Endothelial cell of umbilical vein (primary cell): ENCODE measurements around the gene LOXL3. TPM values are rescaled to one million over a fixed set of nuclear protein-coding genes. Genes with fewer than 3 reads are reported as not detected.

Experiments used
- BruUV-seq: library from RNA; stranded (reverse); fragments of 400-500 nt; replicated peaks from 2 replicates; lab custom pipeline; 2021; lab: Mats Ljungman, UMichigan
- CTCF ChIA-PET: fragments of 300-600, 350-600 bp; sonication (Branson Sonifier 250); formaldehyde crosslinking; loops from one replicate; lab custom pipeline; 2021; ENCODE audit warnings: antibody characterized with exemption, inconsistent platforms; lab: Charles Lee
- POLR2A ChIA-PET: fragments of 300-600, 350-600 bp; sonication (Branson Sonifier 250); formaldehyde crosslinking; loops from one replicate; lab custom pipeline; 2021; ENCODE audit warnings: antibody characterized with exemption, inconsistent platforms; lab: Charles Lee
- DNase-seq: peaks from one replicate; pipeline ENCODE4 v3.0.0-alpha.2; 2011; ENCODE audit warnings: low read depth, low spot score
- FAIRE-seq: peaks from 2 replicates; lab custom pipeline; 2011; peaks lifted over from hg19 to GRCh38; lab: Jason Lieb, UNC
- H2AFZ ChIP-seq: 2 replicates; pipeline ENCODE4 v1.6.0; 2012; ENCODE audit warnings: low read depth, low read length, control low read depth, inconsistent platforms
- H3K27ac ChIP-seq: 2 replicates; pipeline ENCODE4 v1.5.1; 2011; ENCODE audit warnings: low read depth, mild to moderate bottlenecking, control low read depth, low read length, moderate library complexity; ENCODE audit not compliant: insufficient read depth
- H3K27me3 ChIP-seq, 2 experiments: 2 replicates each; pipeline versions ENCODE4 v1.6.0 to v1.6.1; 2011; ENCODE audit warnings: low read length in 2 of 2, mixed read lengths in 1 of 2; ENCODE audit not compliant: control insufficient read depth in 2 of 2, insufficient read depth in 2 of 2
- H3K36me3 ChIP-seq, 2 experiments: 2 replicates in 1 of 2; 3 replicates in 1 of 2; pipeline ENCODE4 v1.5.1; 2011; ENCODE audit warnings: low read length in 2 of 2, mild to moderate bottlenecking in 1 of 2, moderate library complexity in 1 of 2; ENCODE audit not compliant: control insufficient read depth in 2 of 2, insufficient read depth in 2 of 2; ENCODE audit errors: extremely low read depth in 1 of 2
- H3K4me1 ChIP-seq: 3 replicates; pipeline ENCODE4 v1.5.1; 2011; ENCODE audit warnings: mild to moderate bottlenecking, low read length; ENCODE audit not compliant: control insufficient read depth, insufficient read depth; ENCODE audit errors: extremely low read depth
- H3K4me2 ChIP-seq: 2 replicates; pipeline ENCODE4 v1.6.1; 2011; ENCODE audit warnings: low read length, control low read depth, mixed read lengths; ENCODE audit not compliant: insufficient read depth
- H3K4me3 ChIP-seq, 3 experiments: fragments of 200-600 bp in 1 of 3; sonication (generic), shearing (Covaris generic) in 1 of 3; replicated peaks in 1 of 3; 2 replicates each; pipeline ENCODE4 v1.5.1; 2011 to 2016; ENCODE audit warnings: control low read depth in 3 of 3, low read length in 3 of 3, mild to moderate bottlenecking in 2 of 3, inconsistent platforms in 1 of 3, low read depth in 1 of 3, moderate library complexity in 1 of 3; ENCODE audit not compliant: insufficient read depth in 1 of 3
- H3K79me2 ChIP-seq: 2 replicates; pipeline ENCODE4 v1.6.0; 2012; ENCODE audit warnings: low read length, inconsistent platforms; ENCODE audit not compliant: control insufficient read depth, insufficient read depth
- H3K9ac ChIP-seq: replicated peaks from 2 replicates; pipeline ENCODE3; 2011; ENCODE audit warnings: low read length, control low read depth; ENCODE audit not compliant: insufficient read depth; ENCODE audit errors: extremely low read depth
- H3K9me1 ChIP-seq: replicated peaks from 3 replicates; pipeline ENCODE4 v1.6.0; 2011; ENCODE audit warnings: mild to moderate bottlenecking, low read length; ENCODE audit not compliant: control insufficient read depth, insufficient read depth; ENCODE audit errors: extremely low read depth
- H3K9me3 ChIP-seq: replicated peaks from 2 replicates; pipeline ENCODE4 v1.5.1; 2012; ENCODE audit warnings: low read length, inconsistent platforms; ENCODE audit not compliant: control insufficient read depth, insufficient read depth
- H4K20me1 ChIP-seq: replicated peaks from 2 replicates; pipeline ENCODE3; 2011; ENCODE audit warnings: mild to moderate bottlenecking, low read length; ENCODE audit not compliant: control insufficient read depth, insufficient read depth; ENCODE audit errors: extremely low read depth
- EZH2 ChIP-seq: IDR thresholded peaks from 2 replicates; pipeline ENCODE4 v1.6.1; 2012; ENCODE audit warnings: borderline replicate concordance, low read depth, mild to moderate bottlenecking, moderate library complexity, low read length, inconsistent platforms; ENCODE audit not compliant: severe bottlenecking
- GATA2 ChIP-seq: IDR thresholded peaks from 2 replicates; pipeline ENCODE4 v1.7.0; 2011; ENCODE audit warnings: low read depth, mild to moderate bottlenecking, moderate library complexity, mixed read lengths, low read length; ENCODE audit not compliant: insufficient read length, insufficient read depth
- JUN ChIP-seq: IDR thresholded peaks from 2 replicates; pipeline ENCODE4 v1.6.1; 2011; ENCODE audit warnings: borderline replicate concordance, low read depth; ENCODE audit not compliant: insufficient read length, insufficient read depth
- MAX ChIP-seq: IDR thresholded peaks from 2 replicates; pipeline ENCODE4 v1.6.1; 2011; ENCODE audit not compliant: insufficient read depth, insufficient read length
- dilution Hi-C: fragments of 300-500 bp; cut with MboI; formaldehyde crosslinking; loops from one replicate; pipeline ENCODE4 v1.15.0; 2019; ENCODE audit warnings: low sequenced_read_pairs; ENCODE audit not compliant: extremely low pct_ligation_motif_present
- intact Hi-C: fragments of 100-400 bp; cut with micrococcal nuclease; formaldehyde crosslinking; loops from one replicate; pipeline ENCODE4 v1.10.0; 2022
- polyA plus RNA-seq, 4 experiments: library from polyadenylated mRNA; depleted of rRNA in 3 of 4; stranded (reverse) in 3 of 4; unstranded in 1 of 4; fragments of >200 nt; gene quantifications; 2 replicates each; pipeline versions ENCODE4 v1.2.1 to v1.2.3, GENCODE V29; 2011 to 2012; ENCODE audit warnings: missing spikeins in 1 of 4
- total RNA-seq: library from RNA; stranded (reverse); gene quantifications from 2 replicates; pipeline ENCODE4 v1.2.3, GENCODE V29; 2021

The LOXL3 gene
- total and polyA plus RNA-seq, 2 donors (not counting 3 experiments of a cell fraction or from before 2014, with no cell fraction given), result 0.95 to 1.3 TPM

- H3K4me1 ChIP-seq, result peaks cover 20% of the 10 kb centered on the region
- intact Hi-C loops, result loop anchor here (2.0 to 5.0 kb wide), 3 partner anchors 34 to 281 kb away; partner anchors contain the start of gene LBX2
- peaks cover 4 to 19% of the 10 kb centered on the region in 2 experiments for H3K36me3 ChIP-seq
- no peak overlapping the region for H3K4me3 ChIP-seq
- no peaks in the 10 kb centered on the region for H3K27me3 ChIP-seq
- no TSS peak for BruUV-seq
- H3K9me3 ChIP-seq, result no peaks in the 10 kb centered on the region
- no peak overlapping the region for H3K4me2 ChIP-seq
- TF ChIP-seq EZH2 (no peak), GATA2 (no peak), MAX (no peak), JUN (no peak)
- H3K9ac ChIP-seq, result no peak overlapping the region
- H3K9me1 ChIP-seq, result no peaks in the 10 kb centered on the region
- FAIRE-seq (no peak), DNase-seq (no peak)
- H2AFZ ChIP-seq, result no peak overlapping the region
- POLR2A ChIA-PET, result no interaction called here
- no peaks in the 10 kb centered on the region for H4K20me1 ChIP-seq
- H3K27ac ChIP-seq, result no peak overlapping the region
- CTCF ChIA-PET, result interaction anchor here (0.5 to 5.2 kb wide), 26 partner anchors 13 to 708 kb away, joined by 3 to 82 read pairs (median 5); partner anchors contain the start of genes CCDC142, LBX2, MOGS and PCGF1
- H3K79me2 ChIP-seq, result peaks cover 19% of the 10 kb centered on the region
- dilution Hi-C loops, result no loop called here
Observed at GRCh38 chr2:74531666-74532065, 22.1 kb downstream of the LOXL3 start.
